PC-3 (cell line): ENCODE data around the gene DCTN2. TPM values are rescaled to one million over a fixed set of nuclear protein-coding genes. Genes with fewer than 3 reads are reported as not detected.
"Not testable (repeated sequence)": the region's sequence is repeated elsewhere in the genome, so short reads cannot be mapped to it uniquely, and the experiment has no call there.

Source experiments
- ATAC-seq: fragments of 200-7000 bp; cut with Tn5 transposase; 2 replicates; pipeline ENCODE4 v1.9.1; 2020; ENCODE audit warnings: mild to moderate bottlenecking, moderate library complexity
- BruUV-seq: library from RNA; stranded (reverse); fragments of 400-500 nt; replicated peaks from 2 replicates; lab custom pipeline; 2021; lab: Mats Ljungman, UMichigan
- CTCF ChIA-PET: fragments of 300-600 bp; sonication (Branson Sonifier 250); formaldehyde crosslinking; loops from one replicate; lab custom pipeline; 2022; ENCODE audit warnings: antibody characterized with exemption; lab: Charles Lee
- POLR2A ChIA-PET: fragments of 300-600 bp; sonication (Branson Sonifier 250); formaldehyde crosslinking; loops from one replicate; lab custom pipeline; 2022; ENCODE audit warnings: antibody characterized with exemption; ENCODE audit not compliant: unreplicated experiment; lab: Charles Lee
- DNase-seq: peaks from one replicate; pipeline ENCODE4 v3.0.0-alpha.2; 2015
- H2AFZ ChIP-seq: fragments of 300-600 bp; sonication (generic); 2 replicates; pipeline ENCODE4 v1.6.0; 2016; ENCODE audit warnings: antibody characterized with exemption, low read length
- H3F3A ChIP-seq: fragments of 300-600 bp; sonication (generic); one replicate; pipeline ENCODE4 v1.6.0; 2017; ENCODE audit warnings: antibody characterized with exemption, low read length, control low read depth, mild to moderate bottlenecking; ENCODE audit not compliant: unreplicated experiment
- H3K27ac ChIP-seq: fragments of 300-600 bp; sonication (generic); 2 replicates; pipeline ENCODE4 v1.5.1; 2016; ENCODE audit warnings: mild to moderate bottlenecking, low read length
- H3K27me3 ChIP-seq: fragments of 300-600 bp; sonication (generic); 2 replicates; pipeline ENCODE4 v1.6.1; 2016; ENCODE audit warnings: low read length, mixed read lengths
- H3K36me3 ChIP-seq: fragments of 300-600 bp; sonication (generic); 2 replicates; pipeline ENCODE4 v1.6.1; 2016; ENCODE audit warnings: low read depth, mixed run types, low read length, mixed read lengths
- H3K4me1 ChIP-seq: fragments of 300-600 bp; sonication (generic); 2 replicates; pipeline ENCODE4 v1.5.1; 2016; ENCODE audit warnings: low read length; ENCODE audit not compliant: insufficient read depth
- H3K4me2 ChIP-seq: fragments of 300-600 bp; sonication (generic); 2 replicates; pipeline ENCODE4 v1.6.0; 2016; ENCODE audit warnings: low read length
- H3K4me3 ChIP-seq: fragments of 300-600 bp; sonication (generic); 2 replicates; pipeline ENCODE4 v1.5.1; 2016; ENCODE audit warnings: mild to moderate bottlenecking, low read length, mixed read lengths
- H3K79me2 ChIP-seq: fragments of 300-600 bp; sonication (generic); 2 replicates; pipeline ENCODE4 v1.6.1; 2017; ENCODE audit warnings: low read length, mixed read lengths
- H3K9ac ChIP-seq: fragments of 300-600 bp; sonication (generic); 2 replicates; pipeline ENCODE4 v1.6.0; 2016; ENCODE audit warnings: mild to moderate bottlenecking, low read length
- H3K9me2 ChIP-seq: fragments of 300-600 bp; sonication (generic); replicated peaks from 2 replicates; pipeline ENCODE4 v1.6.1; 2016; ENCODE audit warnings: mixed run types, low read length, mixed read lengths
- H3K9me3 ChIP-seq: fragments of 300-600 bp; sonication (generic); 2 replicates; pipeline ENCODE4 v1.6.1; 2016; ENCODE audit warnings: low read length, mixed read lengths
- H4K20me1 ChIP-seq: fragments of 300-600 bp; sonication (generic); 2 replicates; pipeline ENCODE4 v1.6.1; 2016; ENCODE audit warnings: low read length, mixed read lengths
- CTCF ChIP-seq: fragments of 300-600 bp; sonication (generic); conservative IDR thresholded peaks from 2 replicates; pipeline ENCODE4 v1.5.1; 2017; ENCODE audit warnings: antibody characterized with exemption, low read depth, mild to moderate bottlenecking, low read length
- EZH2 ChIP-seq: fragments of 300-600 bp; sonication (generic); IDR thresholded peaks from one replicate; pipeline ENCODE4 v1.6.1; 2017; ENCODE audit warnings: antibody characterized with exemption, mild to moderate bottlenecking, low read length; ENCODE audit not compliant: unreplicated experiment
- EZH2phosphoT487 ChIP-seq: fragments of 300-600 bp; sonication (generic); IDR thresholded peaks from 2 replicates; pipeline ENCODE4 v1.6.1; 2018; ENCODE audit warnings: mild to moderate bottlenecking, antibody characterized with exemption, low read length, borderline replicate concordance
- intact Hi-C: fragments of 100-400 bp; cut with micrococcal nuclease; formaldehyde crosslinking; loops from 2 replicates; pipeline ENCODE4 v1.9.0; 2023
- total RNA-seq: library from RNA; depleted of rRNA; stranded (reverse); fragments of >200 nt; gene quantifications from 2 replicates; pipeline ENCODE4 v1.2.3, GENCODE V29; 2014

Gene DCTN2
- total RNA-seq, 1 experiment from 2014 or later: 88.5 TPM

GRCh38 chr12:57511161-57511560 lies 35.8 kb downstream of the DCTN2 start:
- Histone ChIP-seq H3K27me3 (no peaks in the 10 kb centered on the region), H2AFZ (no peak overlapping the region), H3K4me1 (no peaks in the 10 kb centered on the region), H3K27ac (no peak overlapping the region), H3F3A (no peaks in the 10 kb centered on the region), H3K4me3 (no peak overlapping the region), H3K9me3 (no peaks in the 10 kb centered on the region), H3K9me2 (no peaks in the 10 kb centered on the region), H3K9ac (no peak overlapping the region), H3K79me2 (no peaks in the 10 kb centered on the region), H4K20me1 (no peaks in the 10 kb centered on the region), H3K4me2 (no peak overlapping the region), H3K36me3 (peaks cover 48% of the 10 kb centered on the region)
- no TSS peak for BruUV-seq
- DNase-seq: no peak
- POLR2A ChIA-PET: interaction anchor here (0.6 kb wide), 1 partner anchor 202 kb away, joined by 5 read pairs; no protein-coding TSS in a partner anchor
- no peak for ATAC-seq
- intact Hi-C loops: no loop called here
- CTCF ChIA-PET: no interaction called here
- TF ChIP-seq EZH2 (no peak), EZH2phosphoT487 (no peak), CTCF (no peak)

GRCh38 chr12:57507796-57508195 lies 39.2 kb downstream of the DCTN2 start:
- H3K4me2 ChIP-seq, H2AFZ ChIP-seq, BruUV-seq, intact Hi-C loops, H4K20me1 ChIP-seq, CTCF ChIA-PET, H3K9me3 ChIP-seq, H3K4me1 ChIP-seq, H3K9ac ChIP-seq, POLR2A ChIA-PET, H3K27ac ChIP-seq, H3K79me2 ChIP-seq, DNase-seq, H3K9me2 ChIP-seq, ATAC-seq, H3K27me3 ChIP-seq, H3F3A ChIP-seq, H3K4me3 ChIP-seq: not testable (repeated sequence)
- H3K36me3 ChIP-seq: peaks cover 32% of the 10 kb centered on the region

- H3K9ac ChIP-seq, H3F3A ChIP-seq, intact Hi-C loops, H3K27ac ChIP-seq, H3K4me3 ChIP-seq, H3K4me2 ChIP-seq, H3K27me3 ChIP-seq, H2AFZ ChIP-seq, BruUV-seq, POLR2A ChIA-PET, DNase-seq, H4K20me1 ChIP-seq, H3K79me2 ChIP-seq, CTCF ChIA-PET, H3K9me2 ChIP-seq, ATAC-seq, H3K4me1 ChIP-seq, H3K9me3 ChIP-seq: not testable (repeated sequence)
- peaks cover 26% of the 10 kb centered on the region for H3K36me3 ChIP-seq
These were observed 40.5 kb downstream of the DCTN2 start for GRCh38 chr12:57506541-57506940.

- H3K27ac ChIP-seq, H2AFZ ChIP-seq, CTCF ChIA-PET, DNase-seq, H3K9me2 ChIP-seq, H3K9ac ChIP-seq, H3K79me2 ChIP-seq, H3K4me3 ChIP-seq, POLR2A ChIA-PET, H3K4me1 ChIP-seq, ATAC-seq, BruUV-seq, intact Hi-C loops, H3K4me2 ChIP-seq, H3F3A ChIP-seq, H4K20me1 ChIP-seq, H3K9me3 ChIP-seq, H3K27me3 ChIP-seq: not testable (repeated sequence)
- peaks cover 42% of the 10 kb centered on the region for H3K36me3 ChIP-seq
These were observed 44.6 kb downstream of the DCTN2 start for GRCh38 chr12:57502311-57502969.
